K562 (cell line): Measurements from ENCODE around the gene LY6G6C. TPM values are rescaled to one million over a fixed set of nuclear protein-coding genes. Genes with fewer than 3 reads are reported as not detected.

Experiments
- BMI1 ChIP-seq: fragments of 150-350 bp; IDR thresholded peaks from 2 replicates; pipeline ENCODE4 v1.6.1; 2014; ENCODE audit warnings: low read length
- CBFB ChIP-seq: sonication (generic); formaldehyde crosslinking; IDR thresholded peaks from 2 replicates; pipeline ENCODE4 v1.4.0; 2020; ENCODE audit warnings: mild to moderate bottlenecking, missing genetic modification reagents
- CHD2 ChIP-seq: IDR thresholded peaks from 2 replicates; pipeline ENCODE4 v1.6.1; 2011; ENCODE audit warnings: low read depth, low read length
- CTCFL ChIP-seq: IDR thresholded peaks from 2 replicates; pipeline ENCODE4 v1.6.1; 2011; ENCODE audit warnings: borderline replicate concordance, low read depth, mild to moderate bottlenecking, moderate library complexity, low read length; ENCODE audit not compliant: insufficient read depth, poor library complexity, severe bottlenecking
- KDM2B ChIP-seq: fragments of 250-450 bp; sonication (Bioruptor Pico); IDR thresholded peaks from 2 replicates; pipeline ENCODE4 v1.8.0; 2021; ENCODE audit warnings: mild to moderate bottlenecking, moderate library complexity
- MGA ChIP-seq: fragments of 450-650 bp; IDR thresholded peaks from 2 replicates; pipeline ENCODE4 v1.6.1; 2016; ENCODE audit warnings: mild to moderate bottlenecking, moderate library complexity
- POLR2A ChIP-seq: fragments of 450-650 bp; conservative IDR thresholded peaks from 2 replicates; pipeline ENCODE4 v1.6.1; 2016
- PRMT5 ChIP-seq: sonication (generic); formaldehyde crosslinking; IDR thresholded peaks from 2 replicates; pipeline ENCODE4 v1.5.0; 2020; ENCODE audit warnings: missing genetic modification reagents
- PTTG1 ChIP-seq: fragments of 450-650 bp; IDR thresholded peaks from 2 replicates; pipeline ENCODE4 v1.6.1; 2016; ENCODE audit warnings: low read depth, mild to moderate bottlenecking, missing genetic modification characterization, missing compliant biosample characterization
- SMARCE1 ChIP-seq: fragments of 450-650 bp; IDR thresholded peaks from 2 replicates; pipeline ENCODE4 v1.7.1; 2016; ENCODE audit warnings: mild to moderate bottlenecking
- TAL1 ChIP-seq: fragments of 450-650 bp; IDR thresholded peaks from 2 replicates; pipeline ENCODE4 v1.6.1; 2016; ENCODE audit warnings: mild to moderate bottlenecking
- ZNF134 ChIP-seq: fragments of 250-450 bp; sonication (Bioruptor Pico); conservative IDR thresholded peaks from 2 replicates; pipeline ENCODE4 v1.4.0; 2020
- ZNF23 ChIP-seq: fragments of 250-450 bp; sonication (Bioruptor Pico); IDR thresholded peaks from 2 replicates; pipeline ENCODE4 v1.4.0; 2020; ENCODE audit warnings: mild to moderate bottlenecking
- ZNF316 ChIP-seq: fragments of 450-650 bp; IDR thresholded peaks from 2 replicates; pipeline ENCODE4 v1.6.1; 2016
- polyA plus RNA-seq, 8 experiments: library from polyadenylated mRNA; depleted of rRNA in 4 of 8; stranded (reverse) in 5 of 8; unstranded in 3 of 8; fragments of >200 nt; fragmentation: Nextera tagmentation in 2 of 8; fragmentation: Illumina TruSeq in 1 of 8; extraction: Ambion mirVana in 2 of 8; extraction: Trizol in 1 of 8; gene quantifications; 2 replicates each; pipeline versions ENCODE4 v1.2.1 to v1.2.3, GENCODE V29; 2011 to 2014; ENCODE audit warnings: inconsistent platforms in 1 of 8, missing spikeins in 1 of 8
- total RNA-seq, 7 experiments: library from RNA; depleted of rRNA in 6 of 7; stranded (reverse); fragments of >200 nt in 6 of 7; fragmentation: Illumina TruSeq in 2 of 7; extraction: Trizol in 2 of 7; gene quantifications; 2 replicates each; pipeline versions ENCODE4 v1.2.1 to v1.2.3, GENCODE V29; 2011 to 2021; ENCODE audit warnings: low replicate concordance in 1 of 7

Gene LY6G6C
- total and polyA plus RNA-seq, 9 of the 15 experiments (the other 6 are each of a cell fraction or from before 2014, with no cell fraction given), result 0.06 to 0.20 TPM; not detected in 7

- TF ChIP-seq MGA (no peak), ZNF23 (no peak; the same call in 1 of the 2 replicates), PTTG1 (peak; percentile 28; the same call in 1 of the 2 replicates), BMI1 (no peak), SMARCE1 (no peak), CTCFL (no peak), ZNF134 (CRISPR knock-in tag) (0 out of 2 replicates have a peak, but pooled peaks have one; percentile 13), PRMT5 (CRISPR knock-in tag) (no peak), CBFB (peak; percentile 85; the same call in 1 of the 2 replicates), ZNF316 (no peak), POLR2A (peak; percentile 96), TAL1 (no peak), KDM2B (peak; percentile 74; the same call in 1 of the 2 replicates), CHD2 (peak; percentile 92)
These were observed 18.3 kb upstream of the LY6G6C start, which contains the start of gene MSH5 (continued) for GRCh38 chr6:31739639-31740396.
